WTC11 (cell line): ENCODE measurements around the gene MCFD2. TPM values are rescaled to one million over a fixed set of nuclear protein-coding genes. Genes with fewer than 3 reads are reported as not detected.

Experiments
- AFF4 ChIP-seq: sonication (generic); formaldehyde crosslinking; IDR thresholded peaks from 2 replicates; pipeline ENCODE4 v1.8.1; 2023; ENCODE audit warnings: mild to moderate bottlenecking, missing genetic modification reagents, borderline replicate concordance
- ARID4B ChIP-seq: sonication (generic); formaldehyde crosslinking; IDR thresholded peaks from 2 replicates; pipeline ENCODE4 v1.8.0; 2023; ENCODE audit warnings: missing genetic modification reagents, mild to moderate bottlenecking, borderline replicate concordance
- ATF2 ChIP-seq: sonication (generic); formaldehyde crosslinking; IDR thresholded peaks from 2 replicates; pipeline ENCODE4 v1.8.1; 2022; ENCODE audit warnings: low read depth, missing genetic modification reagents, borderline replicate concordance
- GTF2I ChIP-seq: fragments of 250-450 bp; sonication (Bioruptor Pico); conservative IDR thresholded peaks from 2 replicates; pipeline ENCODE4 v1.4.0; 2021; ENCODE audit warnings: mild to moderate bottlenecking
- IRF1 ChIP-seq: sonication (generic); formaldehyde crosslinking; IDR thresholded peaks from 2 replicates; pipeline ENCODE4 v1.8.0; 2023; ENCODE audit warnings: missing genetic modification reagents
- NFYB ChIP-seq: sonication (generic); formaldehyde crosslinking; conservative IDR thresholded peaks from 2 replicates; pipeline ENCODE4 v1.8.0; 2022; ENCODE audit warnings: low read depth, missing genetic modification reagents
- SP1 ChIP-seq: sonication (generic); formaldehyde crosslinking; conservative IDR thresholded peaks from 2 replicates; pipeline ENCODE4 v1.8.1; 2022; ENCODE audit warnings: missing genetic modification reagents
- STAT6 ChIP-seq: sonication (generic); formaldehyde crosslinking; conservative IDR thresholded peaks from 2 replicates; pipeline ENCODE4 v1.8.1; 2023; ENCODE audit warnings: mild to moderate bottlenecking, low read depth, missing genetic modification reagents, moderate library complexity
- ZNF263 ChIP-seq: sonication (generic); formaldehyde crosslinking; IDR thresholded peaks from 2 replicates; pipeline ENCODE4 v1.8.1; 2022; ENCODE audit warnings: low read depth, mild to moderate bottlenecking, moderate library complexity, missing genetic modification reagents
- ZNF423 ChIP-seq: fragments of 250-450 bp; sonication (Bioruptor Pico); IDR thresholded peaks from 2 replicates; pipeline ENCODE4 v2.1.2; 2022; ENCODE audit warnings: mild to moderate bottlenecking, moderate library complexity
- ZNF425 ChIP-seq: fragments of 250-450 bp; sonication (Bioruptor Pico); conservative IDR thresholded peaks from 2 replicates; pipeline ENCODE4 v1.9.0; 2021; ENCODE audit warnings: mild to moderate bottlenecking
- total RNA-seq: library from RNA; stranded (reverse); gene quantifications from 3 replicates; pipeline ENCODE4 v1.2.3, GENCODE V29; 2021

The MCFD2 gene
- total RNA-seq, 1 experiment from 2014 or later, result 68.1 TPM

DNA sequence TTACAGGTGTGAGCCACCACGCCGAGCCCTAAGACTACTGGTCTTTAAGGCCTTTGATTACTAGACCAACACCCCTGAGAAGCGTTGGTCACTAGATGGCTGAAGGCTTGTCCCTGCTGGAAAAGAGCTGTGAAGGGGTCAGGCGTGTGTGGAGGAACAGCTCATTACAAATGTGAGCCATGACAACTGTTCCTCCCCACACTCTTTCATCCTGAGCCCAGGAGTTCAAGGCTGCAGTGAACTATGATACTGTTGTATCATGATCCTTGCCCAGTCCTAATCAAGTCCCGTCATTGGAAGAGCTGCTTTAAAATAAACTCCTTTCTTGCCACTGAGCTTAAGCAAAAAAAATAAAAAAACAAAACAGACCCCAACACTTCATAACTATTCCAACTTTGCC lies 19.5 kb upstream of the MCFD2 start (continued):
- no peak for TF ChIP-seq ZNF423 (CRISPR knock-in tag)
- TF ChIP-seq GTF2I (CRISPR knock-in tag), result no peak
- no peak for TF ChIP-seq ARID4B (CRISPR knock-in tag)
- TF ChIP-seq ZNF425 (CRISPR knock-in tag), result no peak
- TF ChIP-seq IRF1, result no peak
- no peak for TF ChIP-seq STAT6 (CRISPR knock-in tag)
- TF ChIP-seq ZNF263 (CRISPR knock-in tag), result no peak
- no peak for TF ChIP-seq AFF4 (CRISPR knock-in tag)
- TF ChIP-seq SP1, result no peak
- no peak for TF ChIP-seq ATF2 (CRISPR knock-in tag)
- no peak for TF ChIP-seq NFYB (CRISPR knock-in tag)
- TF ChIP-seq, all 79 proteins: peak for 0
